Neural cell (in vitro differentiated cells): ENCODE data around the gene CRYGD. TPM values are rescaled to one million over a fixed set of nuclear protein-coding genes. Genes with fewer than 3 reads are reported as not detected.

Experiments used
- H2AFZ ChIP-seq: fragments of 200-600, 300-800 bp; sonication (generic), shearing (Covaris generic); 2 replicates; pipeline ENCODE4 v1.6.0; 2014; ENCODE audit warnings: low read depth, mild to moderate bottlenecking, antibody characterized with exemption, low read length, moderate library complexity
- H3F3A ChIP-seq: fragments of 200-600 bp; shearing (Covaris generic); 2 replicates; pipeline ENCODE4 v1.6.1; 2016; ENCODE audit warnings: mild to moderate bottlenecking, moderate library complexity, mixed read lengths, antibody characterized with exemption, low read length; ENCODE audit not compliant: insufficient read depth, poor library complexity, severe bottlenecking
- H3K27ac ChIP-seq: fragments of 200-600, 300-800 bp; sonication (generic), shearing (Covaris generic); 2 replicates; pipeline ENCODE4 v1.5.1; 2014; ENCODE audit warnings: mild to moderate bottlenecking, low read length, moderate library complexity
- H3K27me3 ChIP-seq: fragments of 300-800, 200-600 bp; sonication (generic), shearing (Covaris generic); 2 replicates; pipeline ENCODE4 v1.6.0; 2014; ENCODE audit warnings: mild to moderate bottlenecking, low read depth, low read length, moderate library complexity; ENCODE audit not compliant: insufficient read depth
- H3K36me3 ChIP-seq: fragments of 300-800, 200-600 bp; sonication (generic), shearing (Covaris generic); 2 replicates; pipeline ENCODE4 v1.5.1; 2014; ENCODE audit warnings: mild to moderate bottlenecking, antibody characterized with exemption, low read length, moderate library complexity; ENCODE audit not compliant: insufficient read depth
- H3K4me2 ChIP-seq: fragments of 300-800, 200-600 bp; sonication (generic), shearing (Covaris generic); 2 replicates; pipeline ENCODE4 v1.6.0; 2014; ENCODE audit warnings: mild to moderate bottlenecking, low read length
- H3K4me3 ChIP-seq: fragments of 300-800, 200-600 bp; sonication (generic), shearing (Covaris generic); 2 replicates; pipeline ENCODE4 v1.5.1; 2014; ENCODE audit warnings: mild to moderate bottlenecking, low read length, moderate library complexity
- H3K79me2 ChIP-seq: fragments of 200-600 bp; shearing (Covaris generic); replicated peaks from 2 replicates; pipeline ENCODE4 v1.6.0; 2014; ENCODE audit warnings: mild to moderate bottlenecking, low read length, moderate library complexity; ENCODE audit not compliant: insufficient read depth
- H3K9ac ChIP-seq: fragments of 300-800, 200-600 bp; sonication (generic), shearing (Covaris generic); 2 replicates; pipeline ENCODE4 v1.6.1; 2016; ENCODE audit warnings: mild to moderate bottlenecking, low read length, mixed read lengths
- H3K9me2 ChIP-seq: fragments of 200-600 bp; shearing (Covaris generic); 2 replicates; pipeline ENCODE4 v1.6.1; 2016; ENCODE audit warnings: mild to moderate bottlenecking, low read length, mixed read lengths; ENCODE audit not compliant: insufficient read depth
- H3K9me3 ChIP-seq: fragments of 200-600, 300-800 bp; sonication (generic), shearing (Covaris generic); 2 replicates; pipeline ENCODE4 v1.6.1; 2016; ENCODE audit warnings: mild to moderate bottlenecking, mixed run types, low read length, moderate library complexity, mixed read lengths
- H4K20me1 ChIP-seq: fragments of 200-600 bp; shearing (Covaris generic); 2 replicates; pipeline ENCODE4 v1.6.1; 2016; ENCODE audit warnings: mild to moderate bottlenecking, mixed run types; ENCODE audit not compliant: insufficient read depth
- EP300 ChIP-seq: fragments of 450-650 bp; conservative IDR thresholded peaks from 2 replicates; pipeline ENCODE4 v1.6.1; 2014; ENCODE audit warnings: antibody characterized with exemption, mild to moderate bottlenecking, moderate library complexity; ENCODE audit not compliant: poor library complexity, severe bottlenecking
- EZH2 ChIP-seq: fragments of 200-600, 300-800 bp; shearing (Covaris generic), sonication (generic); IDR thresholded peaks from 2 replicates; pipeline ENCODE4 v1.6.1; 2014; ENCODE audit warnings: antibody characterized with exemption, low read length, borderline replicate concordance, mild to moderate bottlenecking; ENCODE audit not compliant: insufficient read depth, poor library complexity, severe bottlenecking
- MXI1 ChIP-seq: fragments of 450-650 bp; conservative IDR thresholded peaks from 2 replicates; pipeline ENCODE4 v1.6.1; 2014; ENCODE audit warnings: antibody characterized with exemption, mild to moderate bottlenecking; ENCODE audit not compliant: poor library complexity, severe bottlenecking
- POLR2AphosphoS5 ChIP-seq: IDR thresholded peaks from 2 replicates; pipeline ENCODE4 v1.6.1; 2012
- RAD21 ChIP-seq: fragments of 450-650 bp; conservative IDR thresholded peaks from 2 replicates; pipeline ENCODE4 v1.6.1; 2014; ENCODE audit warnings: antibody characterized with exemption, mild to moderate bottlenecking, moderate library complexity
- SMC3 ChIP-seq: fragments of 450-650 bp; conservative IDR thresholded peaks from 2 replicates; pipeline ENCODE4 v1.6.1; 2014; ENCODE audit warnings: antibody characterized with exemption, mild to moderate bottlenecking, moderate library complexity; ENCODE audit not compliant: poor library complexity
- TAF1 ChIP-seq: IDR thresholded peaks from 2 replicates; pipeline ENCODE4 v1.6.1; 2012; ENCODE audit warnings: low read depth
- polyA plus RNA-seq: library from polyadenylated mRNA; depleted of rRNA; stranded (reverse); fragments of >200 nt; gene quantifications from 2 replicates; pipeline ENCODE4 v1.2.3, GENCODE V29; 2014
- TF ChIP-seq, protein P1 (sequence below): IDR thresholded peaks from 2 replicates; pipeline ENCODE4 v1.6.1; 2012; ENCODE audit warnings: borderline replicate concordance
- TF ChIP-seq, protein P2 (sequence below): fragments of 450-650 bp; IDR thresholded peaks from 2 replicates; pipeline ENCODE4 v1.5.1; 2014; ENCODE audit warnings: antibody characterized with exemption, mild to moderate bottlenecking, moderate library complexity; ENCODE audit not compliant: poor library complexity, severe bottlenecking

CRYGD gene
- polyA plus RNA-seq, 1 donor from 2014 or later, result not detected

DNA sequence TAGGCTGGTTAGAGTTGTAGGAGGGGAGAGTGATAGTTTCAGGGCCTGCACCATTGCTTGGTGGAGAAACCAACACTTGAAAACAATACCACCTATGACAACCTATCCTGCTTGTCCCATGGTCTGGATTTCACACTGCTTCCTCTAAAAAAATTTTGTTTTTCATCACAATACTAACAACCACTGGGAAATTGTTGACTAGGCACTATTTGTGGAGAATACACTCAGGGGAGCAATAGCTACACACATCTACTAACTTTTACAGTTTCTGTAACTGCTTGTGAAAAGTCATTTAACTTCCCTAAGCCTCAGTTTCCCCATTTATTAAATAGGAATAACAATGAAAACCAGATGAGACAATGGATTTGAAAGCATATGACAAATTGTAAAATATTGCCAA lies 25.8 kb upstream of the CRYGD start:
- Histone ChIP-seq H3K36me3 (no peaks in the 10 kb centered on the region), H2AFZ (no peak overlapping the region), H3K27me3 (no peaks in the 10 kb centered on the region), H3K4me3 (no peak overlapping the region), H3K9ac (no peak overlapping the region), H3K4me2 (no peak overlapping the region), H4K20me1 (no peaks in the 10 kb centered on the region), H3K27ac (no peak overlapping the region), H3K79me2 (no peaks in the 10 kb centered on the region), H3K9me3 (no peaks in the 10 kb centered on the region), H3F3A (no peaks in the 10 kb centered on the region), H3K9me2 (no peaks in the 10 kb centered on the region)
- TF ChIP-seq TAF1, result no peak

DNA sequence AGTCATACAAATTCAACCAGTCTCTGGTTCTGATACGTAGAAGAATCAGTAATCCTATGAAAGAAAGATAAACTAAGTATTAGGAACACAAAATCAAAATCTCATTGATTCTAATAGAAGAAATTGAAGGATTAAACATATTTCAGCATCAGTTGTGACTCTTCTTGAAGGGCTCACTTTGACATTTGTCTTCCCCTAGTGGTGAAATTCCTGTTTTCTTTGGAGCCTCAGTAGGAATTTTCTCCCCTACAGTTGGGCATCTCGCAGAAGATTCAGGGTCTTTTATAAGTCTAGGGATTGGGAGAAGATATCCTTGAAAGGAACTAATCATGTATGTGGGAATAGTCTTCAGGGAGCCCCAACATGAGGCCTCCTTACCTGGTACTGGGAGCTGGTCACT lies 24.5 kb upstream of the CRYGD start:
- TF ChIP-seq RAD21, result no peak
- no peak for TF ChIP-seq EP300
- no peak for TF ChIP-seq MXI1
- TF ChIP-seq POLR2AphosphoS5, result no peak
- TF ChIP-seq EZH2, result no peak
- TF ChIP-seq, protein P1, sequence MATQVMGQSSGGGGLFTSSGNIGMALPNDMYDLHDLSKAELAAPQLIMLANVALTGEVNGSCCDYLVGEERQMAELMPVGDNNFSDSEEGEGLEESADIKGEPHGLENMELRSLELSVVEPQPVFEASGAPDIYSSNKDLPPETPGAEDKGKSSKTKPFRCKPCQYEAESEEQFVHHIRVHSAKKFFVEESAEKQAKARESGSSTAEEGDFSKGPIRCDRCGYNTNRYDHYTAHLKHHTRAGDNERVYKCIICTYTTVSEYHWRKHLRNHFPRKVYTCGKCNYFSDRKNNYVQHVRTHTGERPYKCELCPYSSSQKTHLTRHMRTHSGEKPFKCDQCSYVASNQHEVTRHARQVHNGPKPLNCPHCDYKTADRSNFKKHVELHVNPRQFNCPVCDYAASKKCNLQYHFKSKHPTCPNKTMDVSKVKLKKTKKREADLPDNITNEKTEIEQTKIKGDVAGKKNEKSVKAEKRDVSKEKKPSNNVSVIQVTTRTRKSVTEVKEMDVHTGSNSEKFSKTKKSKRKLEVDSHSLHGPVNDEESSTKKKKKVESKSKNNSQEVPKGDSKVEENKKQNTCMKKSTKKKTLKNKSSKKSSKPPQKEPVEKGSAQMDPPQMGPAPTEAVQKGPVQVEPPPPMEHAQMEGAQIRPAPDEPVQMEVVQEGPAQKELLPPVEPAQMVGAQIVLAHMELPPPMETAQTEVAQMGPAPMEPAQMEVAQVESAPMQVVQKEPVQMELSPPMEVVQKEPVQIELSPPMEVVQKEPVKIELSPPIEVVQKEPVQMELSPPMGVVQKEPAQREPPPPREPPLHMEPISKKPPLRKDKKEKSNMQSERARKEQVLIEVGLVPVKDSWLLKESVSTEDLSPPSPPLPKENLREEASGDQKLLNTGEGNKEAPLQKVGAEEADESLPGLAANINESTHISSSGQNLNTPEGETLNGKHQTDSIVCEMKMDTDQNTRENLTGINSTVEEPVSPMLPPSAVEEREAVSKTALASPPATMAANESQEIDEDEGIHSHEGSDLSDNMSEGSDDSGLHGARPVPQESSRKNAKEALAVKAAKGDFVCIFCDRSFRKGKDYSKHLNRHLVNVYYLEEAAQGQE, result no peak
- TF ChIP-seq, protein P2, sequence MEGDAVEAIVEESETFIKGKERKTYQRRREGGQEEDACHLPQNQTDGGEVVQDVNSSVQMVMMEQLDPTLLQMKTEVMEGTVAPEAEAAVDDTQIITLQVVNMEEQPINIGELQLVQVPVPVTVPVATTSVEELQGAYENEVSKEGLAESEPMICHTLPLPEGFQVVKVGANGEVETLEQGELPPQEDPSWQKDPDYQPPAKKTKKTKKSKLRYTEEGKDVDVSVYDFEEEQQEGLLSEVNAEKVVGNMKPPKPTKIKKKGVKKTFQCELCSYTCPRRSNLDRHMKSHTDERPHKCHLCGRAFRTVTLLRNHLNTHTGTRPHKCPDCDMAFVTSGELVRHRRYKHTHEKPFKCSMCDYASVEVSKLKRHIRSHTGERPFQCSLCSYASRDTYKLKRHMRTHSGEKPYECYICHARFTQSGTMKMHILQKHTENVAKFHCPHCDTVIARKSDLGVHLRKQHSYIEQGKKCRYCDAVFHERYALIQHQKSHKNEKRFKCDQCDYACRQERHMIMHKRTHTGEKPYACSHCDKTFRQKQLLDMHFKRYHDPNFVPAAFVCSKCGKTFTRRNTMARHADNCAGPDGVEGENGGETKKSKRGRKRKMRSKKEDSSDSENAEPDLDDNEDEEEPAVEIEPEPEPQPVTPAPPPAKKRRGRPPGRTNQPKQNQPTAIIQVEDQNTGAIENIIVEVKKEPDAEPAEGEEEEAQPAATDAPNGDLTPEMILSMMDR, result no peak
- no peak for TF ChIP-seq SMC3
- TF ChIP-seq TAF1, result no peak
- H4K20me1 ChIP-seq, result no peaks in the 10 kb centered on the region
- H3K27ac ChIP-seq, result no peak overlapping the region
- no peaks in the 10 kb centered on the region for H3K27me3 ChIP-seq
- no peaks in the 10 kb centered on the region for H3F3A ChIP-seq
- no peaks in the 10 kb centered on the region for H3K36me3 ChIP-seq
- no peaks in the 10 kb centered on the region for H3K9me2 ChIP-seq
- no peak overlapping the region for H3K9ac ChIP-seq
- no peak overlapping the region for H3K4me3 ChIP-seq
- no peak overlapping the region for H3K4me2 ChIP-seq
- no peaks in the 10 kb centered on the region for H3K79me2 ChIP-seq
- no peak overlapping the region for H2AFZ ChIP-seq
- no peaks in the 10 kb centered on the region for H3K9me3 ChIP-seq

DNA sequence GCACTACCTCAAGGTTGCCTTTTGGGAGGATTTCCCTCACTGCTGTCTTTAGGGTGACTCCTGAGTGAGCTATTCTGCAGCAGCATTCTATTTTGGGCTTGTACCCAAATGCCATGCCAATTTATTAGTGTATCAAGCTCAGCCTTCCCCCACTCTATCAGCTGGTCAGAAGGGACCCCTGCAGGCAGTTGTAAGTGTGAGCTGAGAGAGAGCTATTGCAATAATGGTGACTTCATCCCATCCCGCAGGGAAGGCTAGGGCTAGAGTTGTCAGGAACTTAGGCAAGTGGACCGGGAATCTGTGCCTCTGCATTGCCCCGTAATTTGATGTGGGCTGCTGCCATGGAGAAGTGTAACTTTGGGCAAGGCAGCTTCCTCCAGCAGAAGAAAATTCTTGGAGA lies 23.4 kb upstream of the CRYGD start:
- no peak overlapping the region for H2AFZ ChIP-seq
- TF ChIP-seq, protein P1, result no peak

More for the DNA sequence above, 23.4 kb upstream of the CRYGD start:
- Histone ChIP-seq H3K27ac (no peak overlapping the region), H3K9me3 (no peaks in the 10 kb centered on the region), H3K79me2 (no peaks in the 10 kb centered on the region), H3K4me2 (no peak overlapping the region), H4K20me1 (no peaks in the 10 kb centered on the region), H3K27me3 (no peaks in the 10 kb centered on the region), H3K36me3 (no peaks in the 10 kb centered on the region), H3K4me3 (no peak overlapping the region), H3K9me2 (no peaks in the 10 kb centered on the region), H3K9ac (no peak overlapping the region), H3F3A (no peaks in the 10 kb centered on the region)
